Esophagus squamous epithelium (tissue), 4 donors: Measurements from ENCODE around the gene MRFAP1L1.

Experiments used
- CTCF ChIP-seq, 6 experiments: fragments of 450-650 bp in 4 of 6; fragments of 200-600 bp in 2 of 6; sonication (generic) in 2 of 6; IDR thresholded peaks; one replicate each; pipeline ENCODE4 v1.5.1; 2016 to 2019; ENCODE audit warnings: antibody characterized with exemption in 6 of 6, mild to moderate bottlenecking in 4 of 6, moderate library complexity in 4 of 6
- POLR2A ChIP-seq, 4 donors: fragments of 450-650 bp; IDR thresholded peaks; one replicate each; pipeline ENCODE4 v1.6.1; 2017; ENCODE audit warnings: antibody characterized with exemption in 4 of 4, mild to moderate bottlenecking in 4 of 4, moderate library complexity in 3 of 4

GRCh38 chr4:6753891-6754290 is 44.2 kb upstream of the MRFAP1L1 start:
- no peak for TF ChIP-seq CTCF (IDR thresholded peaks at IDR 0.05)
- no peak for TF ChIP-seq POLR2A (IDR thresholded peaks at IDR 0.05)
